Adrenal gland (tissue), 12 donors: ENCODE results near the gene PTCRA. TPM values are rescaled to one million over a fixed set of nuclear protein-coding genes. Genes with fewer than 3 reads are reported as not detected.

Experiments
- DNase-seq, 7 donors: peaks; one replicate each; pipeline ENCODE4 v3.0.0-alpha.2; 2019 to 2020
- H3K27ac ChIP-seq, 5 donors: fragments of 200-600 bp; sonication (generic) in 4 of 5; 1 replicate in 3 of 5; 2 replicates in 2 of 5; pipeline versions ENCODE4 v1.5.1 to v1.8.0; 2016 to 2020; ENCODE audit warnings: mild to moderate bottlenecking in 1 of 5
- H3K27me3 ChIP-seq: fragments of 200-600 bp; 2 replicates; pipeline ENCODE4 v1.8.0; 2021
- H3K36me3 ChIP-seq, 2 donors: fragments of 200-600 bp; replicated peaks in 1 of 2; 1 replicate in 1 of 2; 2 replicates in 1 of 2; pipeline versions ENCODE4 v1.5.1 to v1.8.0; 2018 to 2022
- H3K4me1 ChIP-seq, 2 donors: fragments of 200-600 bp; replicated peaks in 1 of 2; 1 replicate in 1 of 2; 2 replicates in 1 of 2; pipeline versions ENCODE4 v1.5.1 to v1.8.0; 2018 to 2021
- H3K4me3 ChIP-seq, 4 donors: fragments of 200-600 bp; sonication (generic) in 3 of 4; one replicate each; pipeline ENCODE4 v1.5.1; 2016 to 2018
- H3K9me3 ChIP-seq, 3 donors: fragments of 200-600 bp; sonication (generic) in 1 of 3; replicated peaks in 1 of 3; 1 replicate in 2 of 3; 2 replicates in 1 of 3; pipeline versions ENCODE4 v1.5.1 to v1.8.0; 2016 to 2021
- POLR2A ChIP-seq, 2 donors: fragments of 450-650 bp; IDR thresholded peaks; one replicate each; pipeline ENCODE4 v1.6.1; 2017; ENCODE audit warnings: antibody characterized with exemption in 2 of 2, mild to moderate bottlenecking in 2 of 2, moderate library complexity in 1 of 2
- WGBS, 4 donors: extraction: QIAGEN DNeasy Blood & Tissue Kit in 2 of 4; methylation state at CpG; one replicate each; pipeline versions ENCODE4 v1.1.5 to v1.1.7; 2013 to 2017; 5-methylcytosine and 5-hydroxymethylcytosine counted together
- intact Hi-C, 2 donors: fragments of 100-400 bp; cut with DNase I; formaldehyde crosslinking; loops; one replicate each; pipeline versions ENCODE4 v1.14.1 to v1.15.0; 2022 to 2023
- polyA plus RNA-seq, 3 donors: library from polyadenylated mRNA; stranded (reverse); fragments of 200-250 nt in 2 of 3; fragments of 350-450 nt in 1 of 3; fragmentation: Illumina TruSeq in 1 of 3; extraction: RNeasy Lipid Tissue Mini Kit (QIAGEN cat#74804) in 1 of 3; gene quantifications; one replicate each; pipeline ENCODE4 v1.2.3, GENCODE V29; 2013 to 2014
- total RNA-seq, 9 donors: library from RNA; depleted of rRNA in 4 of 9; stranded (reverse); fragments of >200 nt in 4 of 9; fragments of 120-200 nt in 1 of 9; fragmentation: NEBNext Ultra II Directional in 1 of 9; extraction: Animal tissue kit (Norgen Biotek cat#: 25700) in 1 of 9; gene quantifications; one replicate each; pipeline versions ENCODE4 v1.1.0 to v1.2.4, GENCODE V29; 2013 to 2023
- TF ChIP-seq, protein P1 (sequence below), 6 experiments: fragments of 450-650 bp in 4 of 6; fragments of 200-600 bp in 2 of 6; sonication (generic) in 1 of 6; IDR thresholded peaks; 1 replicate in 5 of 6; 2 replicates in 1 of 6; pipeline versions ENCODE4 v1.5.1 to v1.8.0; 2016 to 2021; ENCODE audit warnings: antibody characterized with exemption in 6 of 6, mild to moderate bottlenecking in 2 of 6, moderate library complexity in 1 of 6
- donor health status: healthy with polysubstance abuse.
- donor health status: Bipolar disorder and iron deficiency.
- donor health status: DM: yes; HTN: yes; CAD: no.
- donor health status: DM: no; HTN: no; CAD: no.
- donor health status: DM: no; HTN: no; CAD: no.
- donor health status: DM: yes; HTN: yes; CAD: no.

The PTCRA gene
- total and polyA plus RNA-seq, 12 donors: 0.22 to 0.34 TPM; not detected in 10

DNA sequence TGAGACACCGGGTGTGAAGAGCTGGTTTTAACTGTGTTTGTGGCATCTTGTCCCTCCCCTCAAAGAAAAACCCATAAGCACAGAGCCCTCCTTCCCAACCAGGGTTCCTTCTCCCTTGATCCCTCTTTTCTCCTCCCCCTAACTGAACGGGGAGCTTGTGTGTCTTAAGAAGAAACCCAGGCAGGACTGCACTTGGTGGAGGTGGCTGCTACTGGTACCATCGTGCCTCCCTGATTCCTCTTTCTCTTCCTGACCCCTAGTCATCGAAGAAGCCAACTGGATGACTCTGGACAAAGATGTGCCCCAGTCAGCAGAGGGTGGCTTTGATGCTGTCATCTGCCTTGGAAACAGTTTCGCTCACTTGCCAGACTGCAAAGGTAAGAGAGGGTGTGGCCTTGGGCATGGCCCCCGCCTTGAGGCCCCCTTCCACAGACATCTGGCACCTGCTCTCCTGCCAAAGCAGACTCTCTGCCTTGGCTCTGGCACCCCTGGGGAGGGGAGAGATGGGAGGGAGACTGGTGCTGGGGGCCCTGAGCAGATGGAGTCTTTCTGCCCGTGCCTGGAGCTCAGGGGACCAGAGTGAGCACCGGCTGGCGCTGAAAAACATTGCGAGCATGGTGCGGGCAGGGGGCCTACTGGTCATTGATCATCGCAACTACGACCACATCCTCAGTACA, 46.8 kb downstream of the PTCRA start:
- H3K9me3 ChIP-seq: no peaks in the 10 kb centered on the region
- intact Hi-C loops: no loop called here
- H3K36me3 ChIP-seq: peaks cover 0 to 32% of the 10 kb centered on the region in 2 donors
- no peaks in the 10 kb centered on the region for H3K27me3 ChIP-seq
- 89 to 93% (median 91%) methylated on average over 10 to 13 of the region's 13 CpGs for WGBS, 4 donors
- H3K4me3 ChIP-seq: no peak overlapping the region
- DNase-seq: no peak
- no peak overlapping the region for H3K27ac ChIP-seq
- TF ChIP-seq, protein P1, sequence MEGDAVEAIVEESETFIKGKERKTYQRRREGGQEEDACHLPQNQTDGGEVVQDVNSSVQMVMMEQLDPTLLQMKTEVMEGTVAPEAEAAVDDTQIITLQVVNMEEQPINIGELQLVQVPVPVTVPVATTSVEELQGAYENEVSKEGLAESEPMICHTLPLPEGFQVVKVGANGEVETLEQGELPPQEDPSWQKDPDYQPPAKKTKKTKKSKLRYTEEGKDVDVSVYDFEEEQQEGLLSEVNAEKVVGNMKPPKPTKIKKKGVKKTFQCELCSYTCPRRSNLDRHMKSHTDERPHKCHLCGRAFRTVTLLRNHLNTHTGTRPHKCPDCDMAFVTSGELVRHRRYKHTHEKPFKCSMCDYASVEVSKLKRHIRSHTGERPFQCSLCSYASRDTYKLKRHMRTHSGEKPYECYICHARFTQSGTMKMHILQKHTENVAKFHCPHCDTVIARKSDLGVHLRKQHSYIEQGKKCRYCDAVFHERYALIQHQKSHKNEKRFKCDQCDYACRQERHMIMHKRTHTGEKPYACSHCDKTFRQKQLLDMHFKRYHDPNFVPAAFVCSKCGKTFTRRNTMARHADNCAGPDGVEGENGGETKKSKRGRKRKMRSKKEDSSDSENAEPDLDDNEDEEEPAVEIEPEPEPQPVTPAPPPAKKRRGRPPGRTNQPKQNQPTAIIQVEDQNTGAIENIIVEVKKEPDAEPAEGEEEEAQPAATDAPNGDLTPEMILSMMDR (IDR thresholded peaks at IDR 0.05): no peak
- TF ChIP-seq POLR2A (IDR thresholded peaks at IDR 0.05): no peak
- H3K4me1 ChIP-seq: peaks cover 10% of the 10 kb centered on the region in 2 donors

DNA sequence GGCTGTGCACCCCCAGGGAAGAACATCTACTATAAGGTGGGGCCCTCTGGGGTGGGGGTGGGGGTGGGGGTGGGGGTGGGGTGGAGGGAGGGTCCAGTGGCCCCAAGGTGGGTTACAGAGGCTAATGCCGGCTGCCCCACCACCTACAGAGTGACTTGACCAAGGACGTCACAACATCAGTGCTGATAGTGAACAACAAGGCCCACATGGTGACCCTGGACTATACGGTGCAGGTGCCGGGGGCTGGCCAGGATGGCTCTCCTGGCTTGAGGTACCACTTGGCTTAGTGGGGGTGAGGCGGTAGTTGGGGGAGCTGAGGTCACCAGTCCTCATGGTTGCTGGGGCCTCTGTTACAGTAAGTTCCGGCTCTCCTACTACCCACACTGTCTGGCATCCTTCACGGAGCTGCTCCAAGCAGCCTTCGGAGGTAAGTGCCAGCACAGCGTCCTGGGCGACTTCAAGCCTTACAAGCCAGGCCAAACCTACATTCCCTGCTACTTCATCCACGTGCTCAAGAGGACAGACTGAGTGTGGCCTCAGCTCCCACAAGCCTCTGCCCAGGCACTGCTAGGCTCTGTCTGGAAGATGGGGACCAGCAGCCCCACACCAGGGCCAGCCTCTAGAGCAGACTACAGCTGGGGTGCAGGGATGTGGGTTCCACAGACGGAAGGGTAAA, 47.5 kb downstream of the PTCRA start:
- intact Hi-C loops: no loop called here
- Histone ChIP-seq H3K36me3 (peaks cover 0 to 36% of the 10 kb centered on the region in 2 donors), H3K4me1 (peaks cover 10% of the 10 kb centered on the region in 2 donors), H3K4me3 (no peak overlapping the region), H3K27me3 (no peaks in the 10 kb centered on the region), H3K9me3 (no peaks in the 10 kb centered on the region), H3K27ac (no peak overlapping the region)
- 83 to 87% (median 86%) methylated on average over 11 to 12 of the region's 12 CpGs; no CpG with 5 or more reads in 1 of the 4 donors for WGBS, 4 donors
- no peak for TF ChIP-seq POLR2A (IDR thresholded peaks at IDR 0.05)
- DNase-seq: no peak

- H3K4me3 ChIP-seq: no peak overlapping the region
- no peaks in the 10 kb centered on the region for H3K27me3 ChIP-seq
- H3K9me3 ChIP-seq: no peaks in the 10 kb centered on the region
- H3K36me3 ChIP-seq: peaks cover 0 to 43% of the 10 kb centered on the region in 2 donors
- peaks cover 10% of the 10 kb centered on the region in 2 donors for H3K4me1 ChIP-seq
- TF ChIP-seq POLR2A (IDR thresholded peaks at IDR 0.05): no peak
- TF ChIP-seq, protein P1 (IDR thresholded peaks at IDR 0.05): no peak
- no peak overlapping the region for H3K27ac ChIP-seq
- WGBS, 4 donors: 74 to 86% (median 80%) methylated on average over 3 to 9 of the region's 9 CpGs
- intact Hi-C loops: no loop called here
- peak in 3 of 7 donors; percentile 31 to 55 (median 40) for DNase-seq
Observed at GRCh38 chr6:42963855-42964605, 48.2 kb downstream of the PTCRA start.

DNA sequence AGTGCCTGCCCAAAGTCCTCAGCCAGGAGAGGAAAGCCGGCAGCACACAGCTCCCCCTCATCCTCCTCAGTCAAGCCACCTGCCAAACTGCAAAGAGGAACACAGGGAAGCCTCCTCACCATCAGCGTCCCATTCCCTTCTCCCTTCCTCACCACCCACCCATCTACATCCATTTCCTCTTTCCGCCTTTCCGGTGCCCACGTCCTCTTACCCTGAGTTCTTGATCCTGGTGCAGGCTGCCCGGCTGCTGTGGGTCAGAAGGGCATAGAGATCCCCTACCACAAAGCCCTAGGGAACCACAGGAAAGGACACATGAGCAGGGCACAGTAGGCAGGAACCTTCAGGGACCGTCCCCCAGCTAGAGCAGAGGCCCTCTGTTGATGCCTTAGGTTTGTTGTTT, 50.7 kb downstream of the PTCRA start:
- intact Hi-C loops: no loop called here
- no peak for DNase-seq
- WGBS, 4 donors: 65 to 89% (median 76%) methylated on average over 7 of the region's 7 CpGs
- Histone ChIP-seq H3K4me3 (no peak overlapping the region), H3K36me3 (peaks cover 0 to 50% of the 10 kb centered on the region in 2 donors), H3K4me1 (peaks cover 0 to 5% of the 10 kb centered on the region in 2 donors), H3K27me3 (no peaks in the 10 kb centered on the region), H3K27ac (no peak overlapping the region), H3K9me3 (no peaks in the 10 kb centered on the region)
- TF ChIP-seq POLR2A (IDR thresholded peaks at IDR 0.05): no peak
- TF ChIP-seq, protein P1 (IDR thresholded peaks at IDR 0.05): no peak
